ENCODE measurements around the gene MTERF4. TPM values are rescaled to one million over a fixed set of nuclear protein-coding genes. Genes with fewer than 3 reads are reported as not detected.

MTERF4 gene
- total and polyA plus RNA-seq, 2 of the 4 experiments (the other 2 are of a cell fraction) = 26.6 to 33.3 TPM

GRCh38 chr2:241052677-241053360 is 49.3 kb downstream of the MTERF4 start:
- Histone ChIP-seq H3K4ac (ENCODE audit: low read depth, low read length) (no peak overlapping the region), H4K91ac (ENCODE audit: insufficient read depth, low read depth, low read length) (no peak overlapping the region), H3K9ac (ENCODE audit: low read depth, low read length) (no peak overlapping the region), H3K56ac (ENCODE audit: extremely low read depth, insufficient read depth, low read length) (no peak overlapping the region), H2AK5ac (ENCODE audit: low read depth, low read length) (no peak overlapping the region), H2BK5ac (ENCODE audit: low read depth, low read length, poor library complexity, severe bottlenecking) (no peak overlapping the region), H3K9me1 (ENCODE audit: insufficient read depth, low read length) (no peaks in the 10 kb centered on the region), H3K14ac (replicated peaks; ENCODE audit: low read depth, low read length) (no peak overlapping the region), H4K20me1 (ENCODE audit: insufficient read depth, low read length) (no peaks in the 10 kb centered on the region), H4K5ac (ENCODE audit: low read depth, low read length) (no peak overlapping the region), H3K4me3 (ENCODE audit: insufficient read depth, low read depth, low read length) (no peak overlapping the region), H3K18ac (ENCODE audit: low read depth, low read length) (no peak overlapping the region), H2BK120ac (ENCODE audit: low read depth, low read length) (no peak overlapping the region), H2BK15ac (ENCODE audit: low read depth, low read length) (no peak overlapping the region), H3K4me2 (ENCODE audit: low read depth, low read length) (no peak overlapping the region), H2BK20ac (ENCODE audit: low read depth, low read length) (no peak overlapping the region), H3K9me3 (ENCODE audit: control insufficient read depth, insufficient read depth, low read length) (no peaks in the 10 kb centered on the region), H3K36me3 (ENCODE audit: control insufficient read depth, insufficient read depth, low read length) (peaks cover 20% of the 10 kb centered on the region), H3K27ac (ENCODE audit: insufficient read depth, low read length) (no peak overlapping the region), H3K23ac (ENCODE audit: low read depth, low read length) (no peak overlapping the region), H2AFZ (replicated peaks; ENCODE audit: low read length, poor library complexity) (no peak overlapping the region), H3K4me1 (ENCODE audit: control insufficient read depth, insufficient read depth, low read length) (no peaks in the 10 kb centered on the region), H2AK9ac (replicated peaks; ENCODE audit: low read depth, low read length, poor library complexity) (no peak overlapping the region), H3K27me3 (ENCODE audit: control insufficient read depth, insufficient read depth, low read length) (no peaks in the 10 kb centered on the region), H4K8ac (ENCODE audit: low read depth in 2 of 2, low read length in 2 of 2) (no peak overlapping the region), H3K79me1 (ENCODE audit: low read depth in 1 of 2, low read length in 2 of 2) (no peaks in the 10 kb centered on the region)
- TF ChIP-seq CEBPB (IDR thresholded peaks at IDR 0.05; ENCODE audit: low read depth, low read length) (no peak), RAD21 (IDR thresholded peaks at IDR 0.05; ENCODE audit: low read length) (no peak), ELK1 (IDR thresholded peaks at IDR 0.05; ENCODE audit: borderline replicate concordance, low read depth, low read length) (no peak), RCOR1 (IDR thresholded peaks at IDR 0.05; ENCODE audit: insufficient replicate concordance, low read length) (no peak), CTCF (conservative IDR thresholded peaks at IDR 0.05; ENCODE audit: low read depth, low read length) (no peak), POLR2A (IDR thresholded peaks at IDR 0.05; ENCODE audit: low read depth, low read length) (no peak), MXI1 (IDR thresholded peaks at IDR 0.05; ENCODE audit: borderline replicate concordance, low read depth, low read length) (no peak), RFX5 (IDR thresholded peaks at IDR 0.05; ENCODE audit: low read depth, low read length) (no peak), CHD1 (IDR thresholded peaks at IDR 0.05; ENCODE audit: low read depth, low read length) (no peak), MAZ (IDR thresholded peaks at IDR 0.05; ENCODE audit: borderline replicate concordance, low read depth, low read length) (no peak), USF2 (IDR thresholded peaks at IDR 0.05; ENCODE audit: low read depth, low read length) (no peak), MAFK (IDR thresholded peaks at IDR 0.05; ENCODE audit: low read depth, low read length) (no peak), SMC3 (IDR thresholded peaks at IDR 0.05; ENCODE audit: low read depth, low read length) (no peak), BHLHE40 (IDR thresholded peaks at IDR 0.05; ENCODE audit: low read depth, low read length) (no peak), FOS (IDR thresholded peaks at IDR 0.05; ENCODE audit: low read depth, low read length) (no peak), NFE2L2 (IDR thresholded peaks at IDR 0.05; ENCODE audit: low read depth, low read length) (no peak)
- CTCF ChIA-PET = no interaction called here
- 89% methylated on average over 18 of the region's 31 CpGs; no CpG with 5 or more reads in 1 of the 2 experiments for WGBS, 2 experiments (ENCODE audit: extremely low coverage in 2 of 2, insufficient read length in 1 of 2)
- in situ Hi-C loops (cut with MboI; ENCODE audit: low sequenced_read_pairs) (no loop called here), dilution Hi-C loops (cut with HindIII; ENCODE audit: low sequenced_read_pairs, unreplicated experiment) (no loop called here), intact Hi-C loops (cut with micrococcal nuclease) (no loop called here)
- BruUV-seq (replicated peaks) = no TSS peak
- POLR2A ChIA-PET (ENCODE audit: unreplicated experiment) = no interaction called here
- ATAC-seq (ENCODE audit: low read depth) = no peak
- DNase-seq = no peak

Data from IMR-90 (cell line).